Lower leg skin (tissue), 3 donors: ENCODE measurements around the gene STK25.

Experiments
- CTCF ChIP-seq, 3 donors: fragments of 450-650 bp; IDR thresholded peaks; one replicate each; pipeline ENCODE4 v1.5.1; 2016; ENCODE audit warnings: antibody characterized with exemption in 3 of 3, mild to moderate bottlenecking in 3 of 3, moderate library complexity in 2 of 3
- POLR2A ChIP-seq, 2 donors: fragments of 450-650 bp; IDR thresholded peaks; one replicate each; pipeline ENCODE4 v1.6.1; 2016 to 2017; ENCODE audit warnings: antibody characterized with exemption in 2 of 2, mild to moderate bottlenecking in 1 of 2, moderate library complexity in 1 of 2

GRCh38 chr2:241540401-241540770 lies 32.0 kb upstream of the STK25 start:
- TF ChIP-seq CTCF (IDR thresholded peaks at IDR 0.05) (no peak), POLR2A (IDR thresholded peaks at IDR 0.05) (no peak)
